ENCODE data around the gene ELFN1. TPM values are rescaled to one million over a fixed set of nuclear protein-coding genes. Genes with fewer than 3 reads are reported as not detected.

Gene ELFN1
- total RNA-seq, 1 donor from 2014 or later = 2.2 TPM

- Histone ChIP-seq H3K27me3 (no peaks in the 10 kb centered on the region), H3K4me1 (peaks cover 16% of the 10 kb centered on the region)
- TF ChIP-seq, protein P1, sequence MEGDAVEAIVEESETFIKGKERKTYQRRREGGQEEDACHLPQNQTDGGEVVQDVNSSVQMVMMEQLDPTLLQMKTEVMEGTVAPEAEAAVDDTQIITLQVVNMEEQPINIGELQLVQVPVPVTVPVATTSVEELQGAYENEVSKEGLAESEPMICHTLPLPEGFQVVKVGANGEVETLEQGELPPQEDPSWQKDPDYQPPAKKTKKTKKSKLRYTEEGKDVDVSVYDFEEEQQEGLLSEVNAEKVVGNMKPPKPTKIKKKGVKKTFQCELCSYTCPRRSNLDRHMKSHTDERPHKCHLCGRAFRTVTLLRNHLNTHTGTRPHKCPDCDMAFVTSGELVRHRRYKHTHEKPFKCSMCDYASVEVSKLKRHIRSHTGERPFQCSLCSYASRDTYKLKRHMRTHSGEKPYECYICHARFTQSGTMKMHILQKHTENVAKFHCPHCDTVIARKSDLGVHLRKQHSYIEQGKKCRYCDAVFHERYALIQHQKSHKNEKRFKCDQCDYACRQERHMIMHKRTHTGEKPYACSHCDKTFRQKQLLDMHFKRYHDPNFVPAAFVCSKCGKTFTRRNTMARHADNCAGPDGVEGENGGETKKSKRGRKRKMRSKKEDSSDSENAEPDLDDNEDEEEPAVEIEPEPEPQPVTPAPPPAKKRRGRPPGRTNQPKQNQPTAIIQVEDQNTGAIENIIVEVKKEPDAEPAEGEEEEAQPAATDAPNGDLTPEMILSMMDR (IDR thresholded peaks at IDR 0.05) = no peak
- no peak for TF ChIP-seq POLR2A (IDR thresholded peaks at IDR 0.05)
- no peak for TF ChIP-seq POLR2AphosphoS5 (IDR thresholded peaks at IDR 0.05; ENCODE audit: insufficient read depth in 1 of 2, low read depth in 1 of 2)
These were observed 23.7 kb upstream of the ELFN1 start for GRCh38 chr7:1646391-1646790.

DNA sequence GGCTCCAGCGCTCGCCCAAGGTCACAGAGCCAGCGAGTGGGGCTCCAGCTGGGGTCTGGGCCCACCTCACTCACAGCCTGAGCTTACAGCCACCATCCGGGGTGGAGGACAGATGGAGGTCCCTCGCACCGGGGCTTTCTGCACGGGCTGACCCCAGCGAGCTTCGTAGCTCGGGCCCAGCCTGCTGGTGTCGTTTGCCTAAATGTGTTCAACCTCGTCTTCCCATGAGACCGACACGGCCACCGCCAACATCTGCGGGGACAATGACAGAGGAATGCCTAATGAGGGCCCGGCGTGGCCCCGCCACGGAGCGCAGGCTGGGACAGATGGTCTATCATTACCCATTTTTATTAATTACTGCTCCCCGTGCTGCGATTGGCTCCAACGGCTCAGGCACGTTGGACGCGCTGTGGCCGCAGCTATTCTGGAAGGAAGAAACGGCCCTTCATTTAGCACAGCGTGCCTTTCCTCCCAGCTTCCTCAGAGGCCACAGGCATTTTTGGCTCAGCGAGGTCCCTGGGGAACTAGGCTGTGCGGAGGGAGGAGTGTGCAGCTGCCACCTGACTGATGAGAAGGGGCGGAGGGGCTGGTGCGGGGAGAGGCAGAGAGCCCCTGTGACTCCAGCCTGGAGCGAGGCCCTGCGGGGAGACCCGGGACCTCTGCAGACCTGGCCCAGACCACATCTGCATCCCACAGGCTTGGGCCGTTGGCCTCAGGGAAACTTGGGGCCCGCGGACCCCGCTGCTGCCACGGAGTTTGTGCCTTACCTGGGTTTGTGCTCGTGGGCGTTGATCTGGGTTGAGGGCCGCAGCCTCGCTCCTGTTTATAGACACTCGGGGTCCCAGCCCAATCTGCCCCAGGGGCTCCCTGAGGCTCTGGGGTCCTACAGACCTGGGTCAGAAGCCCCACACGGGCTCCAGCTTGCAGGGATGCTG lies 22.9 kb upstream of the ELFN1 start:
- Histone ChIP-seq H3K27me3 (no peaks in the 10 kb centered on the region), H3K9me3 (no peaks in the 10 kb centered on the region), H3K36me3 (no peaks in the 10 kb centered on the region), H3K4me1 (peaks cover 16% of the 10 kb centered on the region), H3K27ac (no peak overlapping the region), H3K4me3 (no peak overlapping the region)
- TF ChIP-seq, protein P1 (IDR thresholded peaks at IDR 0.05) = no peak
- no peak for TF ChIP-seq POLR2A (IDR thresholded peaks at IDR 0.05)
- no peak for TF ChIP-seq POLR2AphosphoS5 (IDR thresholded peaks at IDR 0.05; ENCODE audit: insufficient read depth in 1 of 2, low read depth in 1 of 2)
- no peak for DNase-seq (ENCODE audit: extremely low spot score in 2 of 2)
- intact Hi-C loops (cut with DNase I) = no loop called here

More at GRCh38 chr7:1646391-1646790, 23.7 kb upstream of the ELFN1 start:
- Histone ChIP-seq H3K36me3 (no peaks in the 10 kb centered on the region), H3K9me3 (no peaks in the 10 kb centered on the region), H3K4me3 (no peak overlapping the region), H3K27ac (no peak overlapping the region)
- intact Hi-C loops (cut with DNase I) = no loop called here
- DNase-seq (ENCODE audit: extremely low spot score in 2 of 2) = no peak

GRCh38 chr7:1647961-1648672 lies 22.0 kb upstream of the ELFN1 start:
- no peaks in the 10 kb centered on the region for H3K27me3 ChIP-seq

DNA sequence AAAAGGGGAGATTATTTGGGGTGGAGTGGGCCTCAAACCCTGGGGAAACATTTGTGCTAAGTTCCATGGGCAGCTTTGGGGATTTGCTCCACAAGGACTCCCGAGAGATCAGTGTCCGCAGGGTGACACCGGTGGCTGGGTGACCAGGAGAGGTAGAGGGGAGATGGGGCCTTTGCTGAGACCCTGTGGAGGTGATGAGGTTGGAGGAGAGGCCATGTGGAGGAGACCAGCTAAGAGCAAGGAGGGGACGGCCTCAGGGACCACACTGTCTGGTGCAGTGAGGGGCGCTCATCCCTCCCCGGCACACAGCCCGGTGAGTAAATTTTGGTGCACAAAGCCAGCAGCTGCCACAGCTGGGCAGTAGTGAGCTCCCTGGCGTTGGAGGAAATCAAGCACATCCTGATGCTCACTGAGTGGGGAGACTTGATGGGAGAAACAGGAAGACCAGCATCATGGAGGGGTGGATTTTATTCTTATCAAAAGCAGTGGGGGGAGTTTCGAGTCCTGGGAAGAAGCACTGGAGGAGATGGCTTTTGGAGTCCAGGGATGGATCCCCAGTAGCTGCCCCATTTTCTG lies 20.2 kb upstream of the ELFN1 start:
- H3K4me1 ChIP-seq = peaks cover 16% of the 10 kb centered on the region
- H3K27me3 ChIP-seq = no peaks in the 10 kb centered on the region
- H3K4me3 ChIP-seq = no peak overlapping the region
- no peaks in the 10 kb centered on the region for H3K9me3 ChIP-seq
- intact Hi-C loops (cut with DNase I) = no loop called here
- no peaks in the 10 kb centered on the region for H3K36me3 ChIP-seq
- no peak for DNase-seq (ENCODE audit: extremely low spot score in 2 of 2)
- no peak overlapping the region for H3K27ac ChIP-seq
- TF ChIP-seq, protein P1 (IDR thresholded peaks at IDR 0.05) = no peak
- no peak for TF ChIP-seq POLR2A (IDR thresholded peaks at IDR 0.05)
- TF ChIP-seq POLR2AphosphoS5 (IDR thresholded peaks at IDR 0.05; ENCODE audit: insufficient read depth in 1 of 2, low read depth in 1 of 2) = no peak

More at GRCh38 chr7:1647961-1648672, 22.0 kb upstream of the ELFN1 start:
- H3K9me3 ChIP-seq = no peaks in the 10 kb centered on the region
- no peak overlapping the region for H3K4me3 ChIP-seq
- intact Hi-C loops (cut with DNase I) = no loop called here
- no peak for TF ChIP-seq POLR2AphosphoS5 (IDR thresholded peaks at IDR 0.05; ENCODE audit: insufficient read depth in 1 of 2, low read depth in 1 of 2)
- TF ChIP-seq, protein P1 (IDR thresholded peaks at IDR 0.05) = no peak
- TF ChIP-seq POLR2A (IDR thresholded peaks at IDR 0.05) = no peak
- peaks cover 16% of the 10 kb centered on the region for H3K4me1 ChIP-seq
- H3K27ac ChIP-seq = no peak overlapping the region
- no peaks in the 10 kb centered on the region for H3K36me3 ChIP-seq
- DNase-seq (ENCODE audit: extremely low spot score in 2 of 2) = no peak
